ENCODE results near the gene PCP4.

PCP4 gene

DNA sequence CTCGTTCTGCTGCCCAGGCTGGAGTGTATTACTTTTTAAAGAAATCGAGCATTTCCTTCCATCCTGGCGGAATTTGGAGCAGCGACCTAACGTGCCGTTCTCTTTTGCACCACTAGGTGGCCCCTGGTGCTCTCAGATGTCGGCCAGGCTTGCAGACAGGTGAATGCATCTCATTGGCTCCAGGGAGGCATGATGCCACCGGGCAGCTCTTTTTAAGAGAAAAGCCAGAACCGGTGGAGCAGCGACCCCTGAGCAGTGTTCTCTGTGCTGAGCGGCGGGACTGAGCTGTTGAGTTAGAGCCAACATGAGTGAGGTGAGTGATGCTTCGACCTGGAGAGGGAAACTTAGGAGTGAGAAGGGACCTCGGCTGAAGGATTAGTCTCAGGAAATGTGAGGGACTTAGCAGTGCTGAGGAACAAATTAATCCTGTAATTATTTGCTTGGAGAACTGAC, at the start of gene PCP4:
PCP4 (plus strand) TSS at position 241 of the 453 bp plus-strand sequence; CDS start at position 305, 64 bp downstream.
- DNase-seq = peak; percentile 52

DNA sequence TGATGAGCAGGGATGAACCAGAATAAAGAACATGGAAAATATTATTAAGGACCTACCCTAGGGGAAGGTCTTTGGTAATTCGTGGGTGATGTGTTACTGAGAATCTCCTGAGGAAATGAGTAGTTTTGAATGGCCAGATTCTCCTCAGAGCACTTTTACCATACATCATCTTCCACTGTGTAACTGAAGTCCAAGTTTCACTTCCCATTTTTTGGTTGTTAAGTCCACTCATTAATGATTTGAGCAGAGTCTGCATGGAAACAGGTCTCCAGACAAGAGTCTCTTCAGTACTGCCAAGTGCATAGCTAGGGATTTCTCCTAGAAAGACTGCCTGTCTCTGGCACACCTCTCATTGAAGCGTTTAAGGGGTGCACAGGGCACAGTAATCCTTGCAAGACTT, 48.7 kb upstream of the PCP4 start:
- DNase-seq = no peak

DNA sequence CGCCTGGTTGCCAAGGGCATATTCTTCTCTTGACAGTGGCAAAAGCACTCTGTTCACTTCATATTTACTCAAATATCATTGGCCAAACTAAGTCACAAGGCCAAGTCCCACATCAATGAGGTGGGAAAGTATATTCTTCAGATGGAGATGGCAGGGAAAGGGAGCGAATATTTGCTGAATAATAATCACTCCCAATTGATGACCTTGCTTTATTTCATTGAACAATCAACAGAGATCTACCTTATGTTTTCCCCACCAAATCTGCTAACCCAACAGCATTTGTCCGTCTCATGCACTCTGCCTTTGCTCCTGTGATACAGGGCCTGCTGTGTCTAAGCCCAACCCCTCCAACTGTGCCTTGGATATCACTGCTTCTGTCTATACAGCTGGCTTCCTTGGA, 45.2 kb upstream of the PCP4 start:
- no peak for DNase-seq

DNA sequence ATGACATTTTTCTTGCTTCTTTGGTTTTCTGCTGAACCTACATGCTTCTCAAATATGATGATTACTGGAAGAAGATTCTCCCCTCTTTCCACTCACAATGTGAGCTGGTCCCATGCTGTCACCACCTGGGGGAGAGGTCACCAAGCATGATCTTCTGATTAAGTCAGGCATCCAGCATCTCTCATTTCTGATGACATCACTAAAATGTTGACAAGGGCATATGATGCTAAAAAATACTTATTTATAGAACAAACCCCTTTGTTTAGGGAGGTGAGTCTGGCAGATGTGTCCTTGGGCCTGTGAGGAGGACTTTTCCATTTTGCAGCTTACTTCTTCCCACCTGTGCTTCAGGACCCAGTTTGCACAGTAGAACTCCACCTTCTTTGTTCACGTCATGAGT, 42.0 kb upstream of the PCP4 start:
- no peak for DNase-seq

DNA sequence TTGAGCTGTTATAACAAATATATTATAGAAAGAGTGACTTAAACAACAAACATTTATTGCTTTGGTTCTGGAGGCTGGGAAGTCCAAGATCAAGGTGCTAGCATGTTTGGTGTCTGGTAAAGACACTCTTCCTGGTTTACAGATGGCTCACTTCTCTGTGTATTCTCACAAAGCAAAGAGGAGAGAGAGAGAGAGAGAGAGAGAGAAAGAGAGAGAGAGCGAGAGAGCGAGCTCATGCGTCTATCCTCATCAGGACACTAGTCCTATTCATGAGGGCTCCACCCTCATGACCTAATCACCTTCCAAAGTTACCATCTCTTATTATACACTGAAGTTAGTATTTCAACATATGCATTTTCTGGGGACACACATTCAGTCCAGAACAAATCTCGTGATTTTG, 32.7 kb upstream of the PCP4 start:
- no peak for DNase-seq

GRCh38 chr21:39837861-39838359, 29.3 kb upstream of the PCP4 start:
- no peak for DNase-seq

GRCh38 chr21:39840373-39841097, 26.7 kb upstream of the PCP4 start:
- DNase-seq = no peak

DNA sequence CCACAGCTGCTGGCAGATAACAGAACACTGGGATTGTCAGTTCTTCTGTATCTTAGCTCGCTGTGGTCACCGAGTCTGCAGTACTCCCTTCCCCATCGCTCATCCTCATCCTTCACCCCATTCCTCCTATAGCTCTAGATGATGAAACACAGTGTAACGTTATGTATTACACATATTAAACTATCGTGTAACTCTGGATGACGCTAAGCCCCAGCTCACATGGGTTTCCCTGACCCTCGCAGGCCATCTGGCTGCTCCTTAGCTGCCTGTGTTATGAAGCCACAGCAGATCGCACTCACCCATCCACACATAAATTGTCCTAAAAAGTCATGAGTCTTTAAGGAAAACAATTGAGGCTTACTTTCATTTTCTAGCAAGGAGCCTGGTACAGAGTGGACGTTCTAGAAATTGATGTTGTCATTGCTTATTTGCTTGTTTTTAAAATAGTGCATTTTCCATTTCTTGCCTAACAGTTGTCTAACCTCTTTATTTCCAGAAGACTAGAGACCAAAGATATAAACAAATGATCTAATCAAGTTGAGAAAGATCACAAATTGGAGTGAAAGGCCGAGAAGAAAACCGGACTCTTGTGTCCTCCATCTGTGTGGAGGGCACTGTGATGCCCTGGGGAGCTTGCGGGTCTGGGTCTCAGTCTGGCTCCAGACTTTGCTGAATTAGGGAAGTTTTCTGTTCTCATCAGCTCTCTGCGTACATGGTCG, 24.3 kb upstream of the PCP4 start:
- no peak for DNase-seq

DNA sequence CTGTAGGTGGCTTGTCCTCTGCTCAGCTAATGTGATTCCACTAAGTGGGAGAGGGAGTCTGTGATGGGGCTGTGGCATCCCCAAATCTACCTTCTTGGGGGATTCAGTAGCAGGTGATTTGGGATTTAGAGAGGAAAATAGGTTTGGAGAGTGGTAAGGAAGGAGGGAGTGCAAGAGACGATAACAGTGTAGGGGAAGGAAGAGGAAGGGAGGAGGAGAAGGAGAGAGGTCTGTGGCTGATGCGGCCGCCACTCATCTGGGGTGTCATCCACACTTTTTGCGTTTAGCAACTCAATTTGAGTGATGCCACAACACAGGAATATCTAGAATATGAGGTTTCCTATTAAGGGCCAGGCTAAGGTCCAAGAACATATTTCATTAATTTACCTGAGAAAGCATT, 23.8 kb upstream of the PCP4 start:
- no peak for DNase-seq

GRCh38 chr21:39843916-39844315, 23.3 kb upstream of the PCP4 start:
- no peak for DNase-seq

- no peak for DNase-seq
Observed at GRCh38 chr21:39845571-39846130, 21.6 kb upstream of the PCP4 start.

GRCh38 chr21:39847877-39848276, 19.4 kb upstream of the PCP4 start:
- DNase-seq = no peak

DNA sequence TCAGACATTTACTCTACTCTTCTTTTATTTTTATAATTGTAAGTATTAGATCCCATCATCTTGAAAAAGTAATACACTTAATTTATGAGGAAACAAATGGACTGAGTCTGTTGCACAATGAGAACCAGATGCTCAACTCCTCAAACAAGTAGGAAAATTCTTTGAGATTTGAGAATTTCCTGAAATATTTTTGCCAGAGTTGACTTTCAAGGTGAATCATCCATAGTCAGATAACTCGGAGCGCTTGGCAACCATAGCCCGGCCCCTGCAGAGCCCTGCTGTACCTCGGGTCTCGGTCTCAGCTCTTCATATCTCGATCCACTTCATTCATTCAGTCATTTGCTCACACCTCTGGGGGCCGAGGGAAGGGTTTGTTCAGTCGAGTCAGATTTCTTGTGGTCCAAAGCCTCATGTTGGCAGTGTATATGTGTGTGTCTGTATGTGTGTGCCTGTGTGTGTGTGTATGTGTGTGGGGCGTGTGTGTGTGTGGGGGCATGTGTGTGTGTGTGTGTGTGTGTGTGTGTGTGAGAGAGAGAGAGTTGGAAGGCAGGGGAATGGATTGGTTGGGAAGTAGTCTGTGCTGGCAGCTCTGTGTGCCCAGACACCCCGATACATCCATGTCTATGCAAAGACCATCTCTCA, 18.1 kb upstream of the PCP4 start:
- no peak for DNase-seq

DNA sequence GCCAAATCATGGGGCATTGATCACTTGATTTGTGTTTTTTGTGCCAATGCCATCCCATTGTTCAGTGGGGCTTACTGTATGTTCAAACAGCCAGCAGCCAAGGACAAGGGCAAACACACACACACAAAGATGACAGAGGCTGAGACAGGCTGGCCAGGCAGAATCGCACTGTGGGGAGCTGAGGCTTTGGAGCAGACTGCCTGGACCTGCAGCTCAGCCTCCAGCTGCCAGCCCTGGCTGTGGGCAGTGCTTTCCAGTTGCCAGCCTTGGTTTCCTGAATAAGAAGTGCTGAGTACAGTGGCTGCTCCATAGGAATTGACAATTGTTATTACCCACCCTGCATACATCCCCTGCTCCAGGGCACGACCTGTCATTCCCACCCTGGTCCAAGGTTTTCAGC, 16.9 kb upstream of the PCP4 start:
- no peak for DNase-seq

GRCh38 chr21:39851002-39851618, 16.1 kb upstream of the PCP4 start:
- DNase-seq = no peak

- no peak for DNase-seq
Observed at GRCh38 chr21:39852021-39852721, 15.1 kb upstream of the PCP4 start.

DNA sequence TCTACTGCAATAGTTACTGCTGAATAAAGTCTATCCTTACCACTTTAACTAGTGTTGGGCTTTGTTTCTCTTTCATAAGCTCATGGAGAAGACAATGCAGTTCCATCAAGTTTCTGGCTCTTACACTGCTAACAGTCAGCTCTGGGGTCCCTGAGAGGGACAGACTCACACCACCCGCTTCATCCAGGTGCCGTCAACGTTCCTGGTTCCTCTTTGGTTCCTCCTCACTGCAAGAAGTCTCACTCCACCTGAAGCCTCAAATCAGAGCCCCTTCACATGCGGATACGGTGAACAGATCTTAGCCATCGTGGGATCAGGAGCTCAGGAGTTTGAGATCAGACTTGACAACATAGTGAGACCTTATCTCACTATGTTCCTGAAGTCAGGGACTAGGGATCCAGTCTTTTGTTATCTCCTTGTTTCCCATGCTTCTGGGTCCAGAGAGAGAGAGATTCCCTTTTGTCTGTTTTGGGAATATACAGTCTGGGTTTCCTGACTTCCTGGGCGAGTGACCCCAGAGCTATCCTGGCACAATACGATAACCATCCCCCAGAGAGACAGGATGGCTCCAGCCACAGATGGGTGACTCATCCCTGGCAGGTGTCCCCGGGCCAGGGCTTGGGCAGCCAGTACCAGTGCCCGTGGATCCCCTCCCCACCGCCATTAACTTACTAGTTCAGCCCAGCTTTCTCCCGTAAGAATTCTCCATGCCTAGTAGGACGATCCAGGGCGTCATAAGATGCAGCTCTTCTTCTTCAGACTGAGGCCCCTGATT, 14.3 kb upstream of the PCP4 start:
- no peak for DNase-seq

DNA sequence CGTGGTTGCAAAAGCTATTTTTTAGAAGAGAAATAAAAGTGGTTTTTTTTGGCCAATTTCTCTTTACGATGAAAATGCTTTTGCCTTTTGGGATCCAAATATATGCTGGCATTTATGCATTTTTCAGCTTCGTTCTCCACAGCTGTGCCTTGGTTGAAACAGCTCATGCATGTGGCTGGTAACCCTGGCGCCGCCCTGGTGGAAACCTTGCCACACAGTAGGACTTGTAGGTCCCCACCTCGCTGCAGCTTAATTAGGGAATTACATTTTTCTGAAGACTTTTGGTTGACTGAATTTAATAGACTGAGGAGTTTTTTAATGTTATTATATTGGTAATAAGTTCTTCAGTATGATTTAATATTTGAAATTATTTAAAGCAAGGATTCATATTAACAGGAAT, 12.7 kb upstream of the PCP4 start:
- no peak for DNase-seq

- DNase-seq = no peak
Observed at GRCh38 chr21:39855595-39855994, 11.6 kb upstream of the PCP4 start.

DNA sequence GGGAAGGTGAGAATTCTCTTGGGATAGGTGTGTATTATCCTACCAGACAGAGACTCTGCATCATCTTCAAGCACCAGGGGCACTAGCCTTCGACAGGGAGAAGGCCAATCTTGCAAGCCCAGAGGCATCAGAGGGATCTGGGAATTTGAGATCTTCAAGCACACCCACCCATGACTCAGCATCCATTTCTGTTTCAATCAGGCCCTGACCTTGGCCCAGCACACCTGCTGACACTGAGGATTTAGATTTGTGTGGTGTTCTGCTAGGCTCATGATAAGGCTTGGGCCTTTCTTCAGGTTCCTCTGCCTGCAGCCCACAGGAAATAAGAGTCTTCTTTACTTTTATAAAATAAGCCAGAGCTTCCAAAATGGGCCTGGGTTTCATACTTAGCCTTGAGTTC, 6.6 kb upstream of the PCP4 start:
- DNase-seq = no peak

DNA sequence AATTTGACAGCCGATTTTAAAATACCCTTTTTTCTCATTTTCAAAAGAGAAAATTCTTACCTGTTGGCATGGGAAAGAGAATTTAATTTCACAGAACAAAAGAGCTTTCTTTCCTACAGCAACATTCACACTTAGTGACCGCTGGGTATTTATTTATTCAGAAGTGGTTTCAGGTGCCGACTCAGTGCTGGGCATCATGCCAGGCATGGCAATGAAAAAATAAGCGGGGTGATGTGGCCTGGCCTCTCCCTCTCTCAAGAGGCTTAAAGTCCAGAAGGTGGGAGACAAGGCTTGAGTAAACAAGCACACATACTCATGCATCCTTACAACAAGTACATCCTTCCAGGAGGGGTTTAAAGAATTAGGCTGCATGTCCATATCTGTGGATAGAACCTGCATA, 4.1 kb upstream of the PCP4 start:
- DNase-seq = peak; percentile 59

DNA sequence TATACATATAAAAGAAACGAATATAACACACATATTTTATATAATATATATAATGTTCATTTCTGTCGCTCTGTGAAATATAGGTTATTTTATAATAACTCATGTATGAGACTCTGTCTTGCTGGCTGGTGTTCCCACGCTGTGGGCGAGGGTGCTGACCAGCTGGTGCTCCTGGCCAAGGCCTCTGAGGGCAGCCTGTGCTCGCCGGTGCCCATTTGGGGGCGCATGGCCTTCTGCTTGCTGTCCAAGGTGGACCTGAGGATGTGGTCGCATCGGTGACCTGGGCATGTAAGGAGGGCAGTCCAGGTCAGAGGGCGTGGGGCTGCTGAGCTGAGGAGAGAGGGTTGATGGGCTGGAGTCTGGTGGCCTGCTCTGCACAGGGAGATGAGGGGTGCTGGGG, 1.1 kb upstream of the PCP4 start:
- DNase-seq = no peak

Data from NCI-H1048 (cell line).